PC-3 (cell line): ENCODE measurements around the gene TTLL10. TPM values are rescaled to one million over a fixed set of nuclear protein-coding genes. Genes with fewer than 3 reads are reported as not detected.
"Not testable (repeated sequence)": the region's sequence is repeated elsewhere in the genome, so short reads cannot be mapped to it uniquely, and the experiment has no call there.

ENCODE experiments used
- ATAC-seq: fragments of 200-7000 bp; cut with Tn5 transposase; 2 replicates; pipeline ENCODE4 v1.9.1; 2020; ENCODE audit warnings: mild to moderate bottlenecking, moderate library complexity
- BruUV-seq: library from RNA; stranded (reverse); fragments of 400-500 nt; replicated peaks from 2 replicates; lab custom pipeline; 2021; lab: Mats Ljungman, UMichigan
- CTCF ChIA-PET: fragments of 300-600 bp; sonication (Branson Sonifier 250); formaldehyde crosslinking; loops from one replicate; lab custom pipeline; 2022; ENCODE audit warnings: antibody characterized with exemption; lab: Charles Lee
- POLR2A ChIA-PET: fragments of 300-600 bp; sonication (Branson Sonifier 250); formaldehyde crosslinking; loops from one replicate; lab custom pipeline; 2022; ENCODE audit warnings: antibody characterized with exemption; ENCODE audit not compliant: unreplicated experiment; lab: Charles Lee
- DNase-seq: peaks from one replicate; pipeline ENCODE4 v3.0.0-alpha.2; 2015
- H2AFZ ChIP-seq: fragments of 300-600 bp; sonication (generic); 2 replicates; pipeline ENCODE4 v1.6.0; 2016; ENCODE audit warnings: antibody characterized with exemption, low read length
- H3F3A ChIP-seq: fragments of 300-600 bp; sonication (generic); one replicate; pipeline ENCODE4 v1.6.0; 2017; ENCODE audit warnings: antibody characterized with exemption, low read length, control low read depth, mild to moderate bottlenecking; ENCODE audit not compliant: unreplicated experiment
- H3K27ac ChIP-seq: fragments of 300-600 bp; sonication (generic); 2 replicates; pipeline ENCODE4 v1.5.1; 2016; ENCODE audit warnings: mild to moderate bottlenecking, low read length
- H3K27me3 ChIP-seq: fragments of 300-600 bp; sonication (generic); 2 replicates; pipeline ENCODE4 v1.6.1; 2016; ENCODE audit warnings: low read length, mixed read lengths
- H3K36me3 ChIP-seq: fragments of 300-600 bp; sonication (generic); 2 replicates; pipeline ENCODE4 v1.6.1; 2016; ENCODE audit warnings: low read depth, mixed run types, low read length, mixed read lengths
- H3K4me1 ChIP-seq: fragments of 300-600 bp; sonication (generic); 2 replicates; pipeline ENCODE4 v1.5.1; 2016; ENCODE audit warnings: low read length; ENCODE audit not compliant: insufficient read depth
- H3K4me2 ChIP-seq: fragments of 300-600 bp; sonication (generic); 2 replicates; pipeline ENCODE4 v1.6.0; 2016; ENCODE audit warnings: low read length
- H3K4me3 ChIP-seq: fragments of 300-600 bp; sonication (generic); 2 replicates; pipeline ENCODE4 v1.5.1; 2016; ENCODE audit warnings: mild to moderate bottlenecking, low read length, mixed read lengths
- H3K79me2 ChIP-seq: fragments of 300-600 bp; sonication (generic); 2 replicates; pipeline ENCODE4 v1.6.1; 2017; ENCODE audit warnings: low read length, mixed read lengths
- H3K9ac ChIP-seq: fragments of 300-600 bp; sonication (generic); 2 replicates; pipeline ENCODE4 v1.6.0; 2016; ENCODE audit warnings: mild to moderate bottlenecking, low read length
- H3K9me2 ChIP-seq: fragments of 300-600 bp; sonication (generic); replicated peaks from 2 replicates; pipeline ENCODE4 v1.6.1; 2016; ENCODE audit warnings: mixed run types, low read length, mixed read lengths
- H3K9me3 ChIP-seq: fragments of 300-600 bp; sonication (generic); 2 replicates; pipeline ENCODE4 v1.6.1; 2016; ENCODE audit warnings: low read length, mixed read lengths
- H4K20me1 ChIP-seq: fragments of 300-600 bp; sonication (generic); 2 replicates; pipeline ENCODE4 v1.6.1; 2016; ENCODE audit warnings: low read length, mixed read lengths
- CTCF ChIP-seq: fragments of 300-600 bp; sonication (generic); conservative IDR thresholded peaks from 2 replicates; pipeline ENCODE4 v1.5.1; 2017; ENCODE audit warnings: antibody characterized with exemption, low read depth, mild to moderate bottlenecking, low read length
- EZH2 ChIP-seq: fragments of 300-600 bp; sonication (generic); IDR thresholded peaks from one replicate; pipeline ENCODE4 v1.6.1; 2017; ENCODE audit warnings: antibody characterized with exemption, mild to moderate bottlenecking, low read length; ENCODE audit not compliant: unreplicated experiment
- EZH2phosphoT487 ChIP-seq: fragments of 300-600 bp; sonication (generic); IDR thresholded peaks from 2 replicates; pipeline ENCODE4 v1.6.1; 2018; ENCODE audit warnings: mild to moderate bottlenecking, antibody characterized with exemption, low read length, borderline replicate concordance
- intact Hi-C: fragments of 100-400 bp; cut with micrococcal nuclease; formaldehyde crosslinking; loops from 2 replicates; pipeline ENCODE4 v1.9.0; 2023
- total RNA-seq: library from RNA; depleted of rRNA; stranded (reverse); fragments of >200 nt; gene quantifications from 2 replicates; pipeline ENCODE4 v1.2.3, GENCODE V29; 2014

Gene TTLL10
- total RNA-seq, 1 experiment from 2014 or later: 0.36 TPM

GRCh38 chr1:1140673-1141072 is 33.0 kb upstream of the TTLL10 start:
- no peaks in the 10 kb centered on the region for H4K20me1 ChIP-seq

GRCh38 chr1:1141244-1141910 is 32.3 kb upstream of the TTLL10 start:
- Histone ChIP-seq H3K9ac (no peak overlapping the region), H3K79me2 (no peaks in the 10 kb centered on the region), H3K4me1 (peaks cover 13% of the 10 kb centered on the region; the same call in 1 of the 2 replicates), H3K27ac (no peak overlapping the region), H3K27me3 (no peaks in the 10 kb centered on the region), H3F3A (no peaks in the 10 kb centered on the region), H3K36me3 (no peaks in the 10 kb centered on the region), H3K9me3 (no peaks in the 10 kb centered on the region), H3K9me2 (no peaks in the 10 kb centered on the region), H4K20me1 (no peaks in the 10 kb centered on the region), H2AFZ (no peak overlapping the region), H3K4me3 (no peak overlapping the region), H3K4me2 (no peak overlapping the region)
- no TSS peak for BruUV-seq
- intact Hi-C loops: no loop called here
- CTCF ChIA-PET: no interaction called here
- no peak for ATAC-seq
- POLR2A ChIA-PET: no interaction called here
- DNase-seq: no peak
- TF ChIP-seq EZH2phosphoT487 (no peak), CTCF (no peak), EZH2 (no peak)

More at GRCh38 chr1:1140673-1141072, 33.0 kb upstream of the TTLL10 start:
- Histone ChIP-seq H3K4me1 (peaks cover 13% of the 10 kb centered on the region; the same call in 1 of the 2 replicates), H2AFZ (no peak overlapping the region), H3K36me3 (no peaks in the 10 kb centered on the region), H3F3A (no peaks in the 10 kb centered on the region), H3K27ac (no peak overlapping the region), H3K4me2 (no peak overlapping the region), H3K79me2 (no peaks in the 10 kb centered on the region), H3K27me3 (no peaks in the 10 kb centered on the region), H3K9ac (no peak overlapping the region), H3K9me2 (no peaks in the 10 kb centered on the region), H3K4me3 (no peak overlapping the region), H3K9me3 (no peaks in the 10 kb centered on the region)
- ATAC-seq (no peak), DNase-seq (no peak)
- no TSS peak for BruUV-seq
- ChIA-PET CTCF (no interaction called here), POLR2A (no interaction called here)
- TF ChIP-seq EZH2: no peak
- TF ChIP-seq EZH2phosphoT487: no peak
- no peak for TF ChIP-seq CTCF
- intact Hi-C loops: no loop called here

GRCh38 chr1:1141911-1142250 is 31.8 kb upstream of the TTLL10 start:
- H3K9me3 ChIP-seq: no peaks in the 10 kb centered on the region
- H3K4me1 ChIP-seq: peaks cover 8% of the 10 kb centered on the region; the same call in 1 of the 2 replicates
- ATAC-seq (no peak), DNase-seq (no peak)
- no peaks in the 10 kb centered on the region for H3K79me2 ChIP-seq
- TF ChIP-seq CTCF (no peak), EZH2 (no peak), EZH2phosphoT487 (no peak)
- no peak overlapping the region for H3K4me3 ChIP-seq
- no peak overlapping the region for H3K9ac ChIP-seq
- no peak overlapping the region for H3K27ac ChIP-seq
- CTCF ChIA-PET: no interaction called here
- POLR2A ChIA-PET: no interaction called here
- no peak overlapping the region for H3K4me2 ChIP-seq
- H3K9me2 ChIP-seq: no peaks in the 10 kb centered on the region
- H3K27me3 ChIP-seq: no peaks in the 10 kb centered on the region
- no peaks in the 10 kb centered on the region for H4K20me1 ChIP-seq
- BruUV-seq: no TSS peak
- intact Hi-C loops: no loop called here
- no peaks in the 10 kb centered on the region for H3F3A ChIP-seq
- no peak overlapping the region for H2AFZ ChIP-seq
- H3K36me3 ChIP-seq: no peaks in the 10 kb centered on the region

GRCh38 chr1:1142352-1142751 is 31.3 kb upstream of the TTLL10 start:
- H2AFZ ChIP-seq, H3F3A ChIP-seq, H3K4me3 ChIP-seq, H3K79me2 ChIP-seq, H3K9me3 ChIP-seq, H3K4me1 ChIP-seq, H3K36me3 ChIP-seq, H3K27me3 ChIP-seq, ATAC-seq, H3K9me2 ChIP-seq, H3K9ac ChIP-seq, H3K27ac ChIP-seq, BruUV-seq, POLR2A ChIA-PET, CTCF ChIA-PET, H3K4me2 ChIP-seq, intact Hi-C loops, H4K20me1 ChIP-seq, DNase-seq: not testable (repeated sequence)
